ENCODE measurements around the gene AXIN1.
A peak's percentile ranks its signal among the peaks of the same experiment; 100 is the strongest.
"Not testable (repeated sequence)": the region's sequence is repeated elsewhere in the genome, so short reads cannot be mapped to it uniquely, and the experiment has no call there.

AXIN1 gene

DNA sequence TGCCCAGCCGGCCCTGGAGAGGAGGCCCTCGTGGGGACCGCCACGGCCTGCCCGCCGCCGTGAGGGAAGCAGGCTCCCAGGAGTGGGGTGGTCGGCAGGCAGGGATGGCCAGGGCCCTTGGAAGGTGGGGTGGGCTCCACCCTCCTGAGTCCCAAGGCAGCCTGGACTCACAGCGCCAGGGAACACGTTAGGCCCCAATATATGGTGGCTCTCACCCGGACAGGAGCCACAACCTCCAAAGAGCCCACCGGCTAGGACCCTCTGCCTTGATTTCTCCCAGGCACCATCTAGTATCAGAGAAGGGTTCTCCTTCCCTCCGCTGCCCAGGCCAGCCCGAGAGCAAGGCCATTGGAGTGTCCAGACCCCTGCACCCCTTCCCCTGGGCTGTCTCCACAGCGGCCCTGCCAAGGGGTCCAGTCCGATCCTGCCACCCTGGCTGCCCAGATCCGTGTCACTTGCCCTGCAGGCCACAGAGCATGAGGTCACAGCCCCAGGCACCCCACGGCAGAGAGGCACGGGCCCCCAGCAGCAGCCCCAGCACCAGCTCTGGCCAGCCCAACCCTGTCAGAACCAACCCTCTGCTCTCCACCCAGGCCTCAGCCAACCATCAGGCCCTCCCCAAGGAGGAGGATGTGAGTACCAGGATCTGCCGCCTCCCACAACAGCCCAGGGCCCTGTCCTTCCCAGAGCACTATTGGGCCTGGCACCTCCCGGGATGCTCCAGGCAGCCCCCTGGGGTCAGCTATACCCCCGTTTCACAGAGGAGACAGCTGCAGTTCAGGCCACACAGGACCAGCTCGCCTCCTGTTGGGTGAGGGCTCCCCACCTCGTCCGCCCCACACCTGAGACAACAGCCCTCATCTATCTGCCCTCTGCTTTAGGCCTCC lies 1.1 kb upstream of the AXIN1 start:
- no peak for DNase-seq

DNA sequence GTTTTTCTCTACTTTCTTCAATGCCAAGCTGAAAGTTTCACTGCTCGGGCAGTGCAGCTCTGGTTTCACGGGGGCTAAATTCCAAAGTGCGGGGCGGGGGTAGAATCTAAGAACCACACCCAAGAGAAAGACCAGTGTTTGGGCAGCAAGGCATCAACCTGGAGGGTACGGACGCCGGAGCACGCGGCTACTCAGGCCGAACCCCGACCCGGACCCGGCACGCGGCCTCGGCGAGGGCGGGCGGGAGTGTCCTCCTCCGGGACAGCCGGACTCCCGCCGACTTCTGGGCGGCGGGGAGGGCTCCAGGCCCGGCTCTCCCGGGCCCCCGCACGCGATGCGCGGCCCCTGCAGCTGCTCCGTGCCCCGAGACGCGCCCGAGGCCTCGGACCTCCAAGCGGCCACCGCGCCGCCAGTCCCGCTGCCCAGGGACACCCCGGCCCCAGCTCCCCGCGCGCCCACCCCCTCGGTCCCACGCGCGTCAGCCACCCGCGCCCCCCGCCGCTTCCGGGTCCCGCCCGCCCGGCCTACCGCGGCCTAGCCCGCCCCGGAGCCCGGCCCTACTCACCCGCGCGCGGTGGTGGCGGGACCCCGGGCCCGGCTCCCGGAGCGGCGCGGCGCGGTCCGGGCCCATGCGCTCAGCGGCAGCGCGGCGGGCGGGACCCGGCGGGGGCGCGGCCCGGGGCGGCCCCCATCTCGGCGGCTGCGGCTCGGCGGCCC lies 561 bp downstream of the AXIN1 start:
- peak; percentile 25 to 40 for DNase-seq

DNA sequence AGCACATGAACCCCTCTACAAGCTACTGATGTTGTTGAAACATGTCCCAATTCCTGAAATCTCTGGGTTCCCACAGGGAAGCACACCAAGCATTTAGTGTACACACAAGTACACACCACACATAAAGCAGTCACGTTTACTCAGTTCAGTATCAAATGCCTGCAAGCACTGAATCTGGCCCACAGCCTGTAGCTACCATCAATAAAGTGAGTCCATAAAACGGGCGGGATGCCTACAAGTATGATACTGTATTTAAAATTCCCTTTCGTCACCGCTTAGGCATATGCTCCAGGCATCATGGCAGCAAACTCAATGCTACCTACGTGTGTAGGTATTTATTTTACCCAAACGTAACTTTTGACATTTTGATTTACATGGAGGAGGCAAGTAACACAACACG lies 2.3 kb downstream of the AXIN1 start:
- no peak for DNase-seq

DNA sequence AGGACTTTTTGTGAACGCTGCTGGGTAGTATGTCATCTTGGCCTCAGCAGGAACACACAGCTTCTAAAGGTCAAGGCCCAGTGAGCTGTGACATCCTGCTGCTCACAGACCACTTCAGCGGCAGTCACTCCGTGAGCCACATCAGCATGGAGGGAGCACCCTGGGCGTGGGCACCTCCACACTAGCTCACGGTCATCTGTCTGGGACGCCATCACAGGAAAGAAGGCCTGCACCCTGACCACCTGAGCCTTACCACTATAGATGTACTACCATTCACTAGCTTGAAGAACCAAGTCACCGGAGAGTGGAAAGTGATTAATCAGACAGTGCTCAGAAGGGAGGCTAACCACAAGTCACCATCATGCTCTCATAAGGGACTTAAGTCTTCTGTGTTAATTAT lies 3.3 kb downstream of the AXIN1 start:
- DNase-seq = no peak

DNA sequence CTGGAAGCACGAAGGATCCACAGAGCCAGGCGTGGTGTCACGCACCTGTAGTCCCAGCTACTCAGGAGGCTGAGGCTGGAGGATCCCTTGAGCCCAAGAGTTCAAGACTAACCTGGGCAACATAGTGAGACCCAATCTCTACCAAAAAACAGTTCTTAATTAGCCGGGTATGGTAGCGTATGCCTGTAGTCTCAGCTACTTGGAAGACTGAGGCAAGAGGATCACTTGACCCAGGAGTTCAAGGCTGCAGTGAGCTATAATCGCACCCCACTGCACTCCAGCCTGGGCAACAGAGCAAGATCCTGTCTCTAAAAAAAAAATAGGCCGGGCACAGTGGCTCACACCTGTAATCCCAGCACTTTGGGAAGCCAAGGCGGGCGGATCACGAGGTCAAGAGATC lies 4.0 kb downstream of the AXIN1 start:
- DNase-seq = not testable (repeated sequence)

DNA sequence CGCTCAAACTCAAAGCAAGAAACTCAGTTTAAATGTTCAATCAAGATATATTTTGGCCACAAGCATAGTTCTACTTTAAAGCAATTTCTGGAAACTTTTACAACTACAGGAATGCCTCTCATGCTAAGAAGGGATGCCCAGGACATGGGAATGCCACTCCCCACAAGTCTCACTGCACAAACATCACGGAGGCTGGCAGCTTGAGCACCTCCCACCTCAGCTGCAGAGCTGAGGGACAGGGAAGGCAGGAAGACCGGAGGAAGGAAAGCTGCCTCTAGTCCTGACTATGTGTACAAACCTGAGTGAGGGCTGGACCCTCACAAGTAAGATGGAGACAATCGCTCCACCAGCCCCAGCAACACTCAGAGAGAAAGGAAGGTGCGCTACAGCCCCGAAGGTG lies 5.3 kb downstream of the AXIN1 start:
- no peak for DNase-seq

DNA sequence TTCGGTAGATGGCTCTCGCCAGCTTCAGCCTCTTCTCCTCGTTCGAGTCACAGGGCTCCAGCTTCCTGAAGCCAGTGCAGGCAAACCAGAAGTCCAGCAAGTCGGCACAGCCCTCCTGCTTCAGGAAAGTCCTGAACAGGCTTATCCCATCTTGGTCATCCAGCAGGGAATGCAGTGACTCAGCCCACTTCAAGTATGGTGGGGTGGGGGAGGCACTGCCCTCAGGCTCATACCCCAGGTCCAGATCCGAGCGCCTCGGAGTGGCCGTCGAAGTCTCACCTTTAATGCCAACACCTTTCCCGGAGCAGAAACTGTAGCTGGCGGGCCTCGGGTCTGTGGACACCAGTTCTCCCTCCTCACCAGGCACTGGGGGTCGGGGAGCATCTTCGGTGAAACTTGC lies 5.9 kb downstream of the AXIN1 start:
- no peak for DNase-seq

DNA sequence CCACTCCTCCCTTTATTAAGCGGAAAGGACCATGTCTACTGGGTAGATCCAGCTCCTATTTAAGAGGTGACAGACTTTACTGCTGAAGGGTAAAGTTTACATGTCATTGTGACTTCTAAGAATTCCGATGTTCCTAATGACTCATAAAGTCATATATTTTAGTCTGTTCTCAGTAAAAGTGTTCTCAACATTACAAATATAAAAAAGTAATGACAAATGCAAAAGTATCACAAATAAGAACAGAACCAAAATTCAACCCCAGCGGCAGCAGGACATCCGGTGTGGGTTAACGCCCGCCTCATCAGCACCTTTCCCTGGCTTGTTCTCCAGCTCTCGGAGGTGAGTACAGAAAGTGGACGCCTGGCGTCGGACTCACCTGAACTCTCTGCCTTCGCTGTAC lies 6.8 kb downstream of the AXIN1 start:
- no peak for DNase-seq

DNA sequence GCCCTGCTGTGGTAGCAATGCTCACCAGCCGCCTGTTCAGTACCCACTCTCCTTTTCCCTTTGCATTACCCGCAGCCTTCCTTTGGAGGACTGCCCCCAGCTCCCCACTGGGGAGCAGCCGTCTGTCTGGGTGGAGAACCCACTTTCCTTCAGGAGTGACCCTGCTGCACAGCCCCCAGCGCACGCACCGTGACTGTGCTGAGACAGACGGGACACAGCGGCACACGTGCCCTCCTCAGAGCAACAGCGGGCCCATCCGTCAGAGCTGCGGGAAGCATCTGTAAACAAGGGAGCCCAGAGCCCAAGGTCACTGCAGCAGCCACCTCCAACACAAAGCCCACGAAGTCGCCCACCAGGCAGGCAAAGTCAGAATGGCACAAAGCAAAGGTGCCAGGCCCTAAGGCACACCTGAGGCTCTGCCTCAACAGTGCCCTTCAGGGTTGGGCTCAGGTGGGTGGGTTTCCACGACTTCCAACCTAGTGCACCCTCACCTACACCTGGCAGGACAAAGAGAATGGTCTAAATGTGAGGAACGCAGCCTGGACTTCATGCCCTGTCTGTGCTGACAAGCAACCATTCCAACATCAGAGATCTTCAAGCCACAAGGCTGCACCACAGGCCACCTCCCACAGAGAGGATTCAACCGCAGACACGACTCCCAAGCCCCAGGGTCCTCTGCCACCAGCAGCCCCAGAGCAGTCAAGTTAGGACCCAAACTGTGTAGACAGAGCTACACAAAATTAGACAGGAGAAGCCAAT lies 9.9 kb downstream of the AXIN1 start:
- no peak for DNase-seq

DNA sequence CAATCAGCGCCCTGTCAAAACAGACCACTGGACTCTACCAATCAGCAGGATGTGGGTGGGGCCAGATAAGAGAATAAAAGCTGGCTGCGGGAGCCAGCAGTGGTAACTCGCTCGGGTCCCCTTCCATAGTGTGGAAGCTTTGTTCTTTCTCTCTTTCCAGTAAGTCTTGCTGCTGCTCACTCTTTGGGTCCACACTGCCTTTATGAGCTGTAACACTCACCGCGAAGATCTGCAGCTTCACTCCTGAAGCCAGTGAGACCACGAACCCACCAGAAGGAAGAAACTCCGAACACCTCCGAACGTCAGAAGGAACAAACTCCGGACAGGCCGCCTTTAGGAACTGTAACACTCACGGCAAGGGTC lies 10.6 kb downstream of the AXIN1 start:
- not testable (repeated sequence) for DNase-seq

DNA sequence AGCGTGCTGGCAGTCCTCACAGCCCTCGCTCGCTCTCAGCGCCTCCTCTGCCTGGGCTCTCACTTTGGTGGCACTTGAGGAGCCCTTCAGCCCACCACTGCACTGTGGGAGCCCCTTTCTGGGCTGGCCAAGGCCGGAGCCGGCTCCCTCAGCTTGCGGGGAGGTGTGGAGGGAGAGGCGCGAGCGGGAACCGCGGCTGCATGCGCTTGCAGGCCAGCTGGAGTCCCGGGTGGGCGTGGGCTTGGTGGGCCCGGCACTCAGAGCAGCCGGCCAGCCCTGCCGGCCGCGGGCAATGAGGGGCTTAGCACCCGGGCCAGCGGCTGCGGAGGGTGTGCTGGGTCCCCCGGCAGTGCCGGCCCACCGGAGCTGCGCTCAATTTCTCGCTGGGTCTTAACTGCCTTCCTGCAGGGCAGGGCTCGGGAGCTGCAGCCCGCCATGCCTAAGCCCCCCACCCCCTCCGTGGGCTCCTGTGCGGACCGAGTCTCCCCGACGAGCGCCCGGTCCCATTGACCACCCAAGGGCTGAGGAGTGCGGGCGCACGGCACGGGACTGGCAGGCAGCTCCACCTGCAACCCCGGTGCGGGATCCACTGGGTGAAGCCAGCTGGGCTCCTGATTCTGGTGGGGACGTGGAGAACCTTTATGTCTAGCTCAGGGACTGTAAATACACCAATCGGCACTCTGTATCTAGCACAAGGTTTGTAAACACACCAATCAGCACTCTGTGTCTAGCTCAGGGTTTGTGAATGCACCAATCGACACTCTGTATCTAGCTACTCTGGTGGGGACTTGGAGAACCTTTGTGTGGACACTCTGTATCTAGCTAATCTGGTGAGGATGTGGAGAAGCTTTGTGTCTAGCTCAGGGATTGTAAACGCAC lies 11.2 kb downstream of the AXIN1 start:
- not testable (repeated sequence) for DNase-seq

DNA sequence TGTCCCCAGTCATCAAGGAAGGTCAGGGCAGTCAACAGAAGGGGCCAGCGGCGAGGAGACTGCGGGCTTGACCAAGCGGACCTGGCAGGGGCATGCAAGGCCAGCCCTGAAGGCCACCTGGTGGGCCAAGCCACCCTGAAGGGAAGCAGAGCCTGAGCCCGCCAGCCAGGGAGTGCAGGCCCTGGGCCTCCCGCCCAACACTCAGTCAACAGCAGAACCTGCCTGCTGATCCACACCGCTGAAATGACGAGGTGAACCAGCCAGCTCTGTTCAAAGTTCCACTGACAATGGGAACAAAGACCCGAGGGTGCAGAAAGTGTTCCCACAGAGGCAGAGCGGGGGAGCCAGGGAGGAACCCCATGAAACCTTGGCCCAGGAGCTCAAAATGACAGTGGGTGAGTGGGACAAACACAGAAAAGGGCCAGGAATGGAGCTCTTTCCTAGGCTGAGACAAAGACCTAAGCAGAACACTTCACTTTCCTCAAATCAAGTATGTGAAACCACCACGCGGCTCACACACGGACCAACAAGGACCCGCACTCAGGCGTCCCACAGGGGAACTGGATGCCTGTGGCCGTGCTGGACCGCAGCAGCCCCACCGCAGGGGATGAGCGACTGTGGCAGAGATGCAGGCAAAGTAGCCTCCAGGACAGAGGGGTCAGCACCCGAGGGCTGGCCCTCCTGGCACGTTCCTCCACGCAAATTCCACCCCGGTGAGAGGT lies 12.0 kb downstream of the AXIN1 start:
- DNase-seq = no peak

DNA sequence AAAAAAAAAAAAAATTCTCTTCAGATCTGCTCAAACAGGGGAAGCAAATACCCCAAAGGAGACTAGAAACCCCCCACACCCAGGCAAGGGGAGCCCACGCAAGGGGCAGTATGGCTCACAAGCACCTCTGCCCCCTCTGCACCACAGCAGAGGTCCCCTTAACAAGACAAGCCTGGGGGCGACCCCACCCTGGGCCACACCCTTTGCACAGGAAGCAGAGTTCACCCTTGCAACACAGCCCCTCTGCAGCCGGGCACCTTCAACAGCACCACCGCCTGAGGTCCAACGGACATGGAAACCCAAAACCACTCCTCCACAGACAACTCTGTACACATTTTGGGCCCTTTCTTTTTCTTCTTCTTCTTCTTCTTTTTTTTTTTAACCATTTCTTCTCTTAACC lies 12.8 kb downstream of the AXIN1 start:
- peak in 1 of 2 donors; percentile 21 for DNase-seq

DNA sequence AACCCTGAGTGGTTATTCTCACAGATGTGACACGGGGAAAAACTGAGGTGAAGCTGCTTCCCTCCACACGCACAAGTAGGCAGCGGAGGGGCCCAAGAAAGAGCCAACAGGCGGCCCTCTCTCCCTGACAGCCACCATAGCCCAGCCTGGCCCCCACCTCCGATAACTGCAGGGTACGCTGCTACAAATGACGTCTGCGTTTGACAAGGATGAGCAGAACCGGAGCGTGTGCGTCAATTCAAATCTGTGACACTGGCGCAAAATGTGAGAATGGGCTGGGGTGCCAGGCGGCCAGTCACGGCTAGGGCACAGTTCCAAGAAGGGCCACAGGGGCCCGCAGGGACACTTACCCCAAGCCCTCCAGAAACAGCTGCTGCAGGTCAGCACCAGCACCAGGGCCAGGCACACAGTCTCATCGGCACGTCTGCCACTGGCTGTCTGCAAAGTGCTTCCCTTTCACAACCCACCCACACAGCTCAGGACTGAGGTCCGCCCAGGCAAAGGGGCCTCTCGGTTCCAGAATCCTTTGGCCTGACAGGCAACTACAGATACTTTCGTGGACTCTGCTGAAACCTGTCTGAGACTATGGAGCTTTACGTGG lies 14.4 kb downstream of the AXIN1 start:
- no peak for DNase-seq

DNA sequence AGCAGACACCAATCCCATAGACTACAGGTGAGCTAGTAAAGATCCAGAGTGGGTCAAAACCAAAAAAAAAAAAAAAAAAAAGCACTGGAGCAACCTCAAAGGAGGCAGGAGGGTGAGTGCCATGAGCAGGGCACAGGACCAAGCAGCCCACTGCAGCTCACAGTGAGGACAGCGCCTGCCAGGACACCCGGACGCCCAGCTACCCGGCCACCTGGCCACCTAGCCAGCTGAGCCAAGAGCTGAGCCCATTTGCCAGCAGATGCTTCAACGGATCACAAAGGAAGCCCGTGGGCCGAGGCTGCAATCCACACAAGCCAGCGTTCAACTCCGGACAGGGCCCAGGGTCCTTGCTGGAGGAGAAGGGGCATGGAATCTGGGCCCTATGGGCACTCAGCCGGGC lies 15.1 kb downstream of the AXIN1 start:
- DNase-seq = no peak

DNA sequence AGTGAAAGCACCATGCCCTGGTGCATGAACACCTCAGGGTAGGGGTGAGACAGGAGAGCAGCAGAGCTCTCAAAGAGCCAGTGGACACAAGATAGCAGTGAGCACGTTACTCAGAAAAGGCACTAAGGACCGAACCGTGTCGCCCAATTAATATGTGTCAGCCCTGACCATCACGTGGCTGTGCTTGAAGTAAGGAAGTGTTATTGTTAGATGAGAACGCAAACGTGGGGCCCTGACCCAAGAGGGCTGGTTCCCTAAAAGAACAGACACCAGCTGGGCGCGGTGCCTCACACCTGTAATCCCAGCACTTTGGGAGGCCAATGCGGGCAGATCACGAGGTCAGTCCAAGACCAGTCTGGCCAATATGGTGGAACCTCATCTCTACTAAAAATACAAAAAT lies 16.3 kb downstream of the AXIN1 start:
- peak in 1 of 2 donors; percentile 32 for DNase-seq

DNA sequence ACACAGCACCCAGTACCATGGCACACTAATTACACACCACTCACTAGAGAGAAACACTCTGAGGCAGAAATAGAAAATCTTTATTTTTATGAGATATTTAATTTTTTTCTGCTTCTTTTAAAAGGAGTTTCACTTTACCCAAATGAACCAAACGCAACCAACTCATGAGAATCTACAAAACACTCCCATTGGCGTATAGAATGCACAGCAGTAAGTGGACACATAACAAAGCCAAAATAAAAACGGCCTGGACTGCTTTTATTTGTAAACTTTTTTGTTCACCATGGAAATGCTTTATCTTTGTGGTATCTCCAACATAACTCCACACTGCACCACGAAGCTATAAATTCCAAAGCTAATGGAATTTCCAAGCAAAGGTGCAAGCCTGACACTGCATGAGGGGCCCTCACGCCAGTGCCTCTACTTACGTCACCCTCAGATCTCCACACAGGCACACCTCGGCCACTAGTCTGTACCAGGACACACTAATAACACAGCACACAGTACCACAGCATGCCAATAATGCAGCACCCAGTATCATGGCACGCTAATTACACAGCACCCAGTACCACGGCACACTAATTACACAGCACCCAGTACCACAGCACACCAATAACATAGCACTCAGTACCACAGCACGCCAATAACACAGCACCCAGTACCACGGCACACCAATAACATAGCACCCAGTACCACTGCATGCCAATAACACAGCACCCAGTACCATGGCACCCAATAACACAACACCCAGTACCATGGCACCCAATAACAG lies 17.5 kb downstream of the AXIN1 start:
- not testable (repeated sequence) for DNase-seq

DNA sequence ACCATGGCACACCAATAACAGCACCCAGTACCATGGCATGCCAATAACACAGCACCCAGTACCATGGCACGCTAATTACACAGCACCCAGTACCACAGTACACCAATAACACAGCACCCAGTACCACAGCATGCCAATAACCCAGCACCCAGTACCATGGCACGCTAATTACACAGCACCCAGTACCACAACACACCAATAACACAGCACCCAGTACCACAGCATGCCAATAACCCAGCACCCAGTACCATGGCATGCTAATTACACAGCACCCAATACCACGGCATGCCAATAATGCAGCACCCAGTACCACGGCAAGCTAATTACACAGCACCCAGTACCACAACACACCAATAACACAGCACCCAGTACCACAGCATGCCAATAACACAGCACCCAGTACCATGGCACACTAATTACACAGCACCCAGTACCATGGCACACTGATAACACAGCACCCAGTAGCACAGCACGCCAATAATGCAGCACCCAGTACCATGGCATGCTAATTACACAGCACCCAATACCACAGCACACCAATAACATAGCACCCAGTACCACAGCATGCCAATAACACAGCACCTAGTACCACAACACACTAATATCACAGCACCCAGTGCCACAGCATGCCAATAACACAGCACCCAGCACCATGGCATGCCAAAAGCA lies 18.2 kb downstream of the AXIN1 start:
- not testable (repeated sequence) for DNase-seq

DNA sequence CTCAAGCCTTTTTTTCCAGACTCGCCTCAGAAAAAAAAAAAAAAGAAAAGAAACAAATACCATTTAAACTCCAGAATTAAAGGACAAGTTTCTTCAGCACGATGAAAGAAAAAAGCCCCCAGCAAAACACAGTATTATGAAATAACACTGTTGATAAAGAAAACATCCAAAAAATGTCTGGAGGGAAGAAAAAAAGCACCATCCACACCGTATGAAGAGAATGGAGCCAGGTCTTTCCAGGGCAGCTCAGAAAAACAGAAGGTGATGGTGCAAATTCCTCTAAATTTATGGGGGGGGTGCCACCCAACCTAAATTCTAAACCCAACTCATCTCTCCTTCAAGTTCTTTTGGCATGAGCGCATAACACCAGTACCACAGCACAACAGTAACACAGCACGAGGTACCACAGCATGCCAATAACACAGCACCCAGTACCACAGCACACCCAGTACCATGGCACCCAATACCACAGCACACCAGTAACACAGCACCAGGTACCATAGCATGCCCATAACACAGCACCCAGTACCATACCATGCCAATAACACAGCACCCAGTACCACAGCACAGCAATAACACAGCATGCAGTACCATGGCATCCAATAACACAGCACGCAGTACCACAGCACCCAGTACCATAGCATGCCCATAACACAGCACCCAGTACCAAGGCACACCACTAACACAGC lies 19.0 kb downstream of the AXIN1 start:
- no peak for DNase-seq
